Breast epithelium (tissue), 3 donors: ENCODE data around the gene LRRTM4.

Experiments
- POLR2AphosphoS5 ChIP-seq, 3 donors: sonication (generic); formaldehyde crosslinking; IDR thresholded peaks; one replicate each; pipeline ENCODE4 v1.6.1; 2017; ENCODE audit warnings: antibody characterized with exemption in 3 of 3
- TF ChIP-seq, protein P1 (sequence below), 3 donors: fragments of 450-650 bp; IDR thresholded peaks; one replicate each; pipeline ENCODE4 v1.5.1; 2016 to 2017; ENCODE audit warnings: antibody characterized with exemption in 3 of 3, mild to moderate bottlenecking in 3 of 3, moderate library complexity in 3 of 3

DNA sequence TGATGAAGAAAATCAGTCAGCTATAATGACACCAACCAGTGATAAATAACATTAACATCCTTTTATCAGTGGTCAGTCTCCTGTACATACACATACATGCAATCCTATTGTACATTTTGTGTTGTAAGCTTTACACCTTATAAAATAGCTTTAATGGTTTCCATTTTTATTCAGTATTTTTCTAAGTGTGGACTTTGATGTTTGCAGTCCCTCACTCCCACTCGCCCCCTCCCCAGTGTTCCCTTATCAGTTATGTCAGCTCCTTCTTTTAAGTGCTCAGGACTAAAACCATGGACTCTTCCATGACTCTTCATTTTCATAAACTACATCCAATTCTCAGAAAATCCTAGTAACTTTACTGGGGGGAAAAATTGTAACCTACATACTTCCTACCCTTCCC is 713.0 kb downstream of the LRRTM4 start:
- TF ChIP-seq, protein P1, sequence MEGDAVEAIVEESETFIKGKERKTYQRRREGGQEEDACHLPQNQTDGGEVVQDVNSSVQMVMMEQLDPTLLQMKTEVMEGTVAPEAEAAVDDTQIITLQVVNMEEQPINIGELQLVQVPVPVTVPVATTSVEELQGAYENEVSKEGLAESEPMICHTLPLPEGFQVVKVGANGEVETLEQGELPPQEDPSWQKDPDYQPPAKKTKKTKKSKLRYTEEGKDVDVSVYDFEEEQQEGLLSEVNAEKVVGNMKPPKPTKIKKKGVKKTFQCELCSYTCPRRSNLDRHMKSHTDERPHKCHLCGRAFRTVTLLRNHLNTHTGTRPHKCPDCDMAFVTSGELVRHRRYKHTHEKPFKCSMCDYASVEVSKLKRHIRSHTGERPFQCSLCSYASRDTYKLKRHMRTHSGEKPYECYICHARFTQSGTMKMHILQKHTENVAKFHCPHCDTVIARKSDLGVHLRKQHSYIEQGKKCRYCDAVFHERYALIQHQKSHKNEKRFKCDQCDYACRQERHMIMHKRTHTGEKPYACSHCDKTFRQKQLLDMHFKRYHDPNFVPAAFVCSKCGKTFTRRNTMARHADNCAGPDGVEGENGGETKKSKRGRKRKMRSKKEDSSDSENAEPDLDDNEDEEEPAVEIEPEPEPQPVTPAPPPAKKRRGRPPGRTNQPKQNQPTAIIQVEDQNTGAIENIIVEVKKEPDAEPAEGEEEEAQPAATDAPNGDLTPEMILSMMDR (IDR thresholded peaks at IDR 0.05) = no peak
- no peak for TF ChIP-seq POLR2AphosphoS5 (IDR thresholded peaks at IDR 0.05)
